ENCODE measurements around the gene MAPK7.

MAPK7 gene

DNA sequence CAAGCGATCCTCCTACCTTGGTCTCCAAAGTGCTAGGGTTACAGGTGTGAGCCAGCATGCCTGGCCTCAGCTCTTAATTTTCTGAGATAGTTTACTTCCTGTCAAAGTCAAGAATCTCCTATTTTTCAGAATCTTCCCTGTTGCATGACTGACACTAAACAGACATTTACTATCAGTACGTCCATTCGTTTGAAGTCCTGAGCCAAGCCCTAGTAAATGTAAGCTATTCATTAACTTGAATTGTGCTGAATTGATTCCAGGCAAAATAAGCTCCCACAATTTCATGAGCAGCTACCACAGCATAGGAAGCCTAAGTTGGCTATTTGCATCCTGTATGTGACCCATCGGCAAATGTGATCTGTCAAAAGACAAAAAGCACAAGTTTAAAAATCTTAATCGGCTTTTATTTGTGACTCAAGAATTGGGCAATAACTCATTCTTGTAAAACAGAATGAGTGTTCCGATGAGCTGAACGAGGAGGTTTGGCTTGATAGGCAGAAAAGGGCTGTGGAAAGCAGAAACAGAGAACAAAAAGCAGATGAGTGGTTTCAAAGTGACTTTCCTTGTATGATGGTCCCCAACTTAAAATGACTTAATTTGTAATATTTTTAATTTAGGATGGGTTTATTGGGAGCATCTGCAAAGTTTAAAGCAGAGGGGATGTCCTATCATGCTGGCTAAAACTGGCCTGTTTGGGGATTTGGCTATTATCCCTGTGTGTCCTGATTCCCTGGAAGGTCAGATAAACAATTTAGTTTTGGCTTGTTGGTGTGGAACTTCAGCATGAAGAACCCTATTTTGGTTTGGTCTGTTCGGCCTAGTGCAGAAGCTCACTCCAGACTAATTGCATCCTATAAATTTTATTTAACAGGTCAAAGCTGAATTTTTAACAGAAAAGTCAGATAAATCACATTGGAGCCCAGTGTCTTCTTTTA is 46.9 kb downstream of the MAPK7 start:
- no peak for DNase-seq

DNA sequence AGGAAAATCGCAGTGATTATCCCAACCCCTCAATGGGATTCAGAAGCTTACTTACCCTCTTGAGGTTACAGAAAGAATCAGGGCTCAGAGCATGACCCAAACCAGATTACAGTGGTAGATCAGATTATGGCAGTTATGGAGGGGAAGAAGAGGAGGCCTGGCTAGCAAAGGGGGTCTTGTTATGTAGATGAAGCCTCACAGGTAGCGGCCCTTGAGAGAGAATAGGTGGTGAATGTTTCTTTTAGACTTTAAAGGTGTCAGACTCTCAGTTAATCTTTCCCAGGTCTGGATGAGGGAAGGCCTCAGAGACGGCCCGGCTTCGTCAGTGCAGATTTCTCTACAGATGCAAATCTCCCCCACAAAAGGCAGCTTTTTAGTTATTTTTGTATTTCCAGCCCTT is 48.3 kb downstream of the MAPK7 start:
- no peak for DNase-seq

DNA sequence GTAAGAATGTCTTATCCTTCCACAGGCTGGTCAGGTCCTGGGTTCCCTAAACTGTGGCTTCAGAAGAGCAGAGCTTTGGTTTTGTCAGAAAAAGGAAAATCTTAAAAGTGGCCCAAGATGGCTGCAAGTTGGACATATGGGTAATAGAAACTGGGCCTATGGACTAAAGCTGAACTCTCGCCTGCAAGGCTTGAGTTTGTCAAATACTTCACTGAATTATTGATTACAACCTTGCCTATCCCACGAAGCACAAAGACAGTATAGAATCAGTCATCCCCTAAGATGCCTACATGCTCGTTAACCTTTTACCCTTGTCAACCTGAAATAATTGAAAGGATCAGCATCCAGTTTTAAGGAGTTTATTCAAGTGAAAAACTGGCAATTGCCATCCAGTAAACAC is 53.4 kb downstream of the MAPK7 start:
- DNase-seq = no peak
